A549 (cell line): ENCODE measurements around the gene PIK3CB. TPM values are rescaled to one million over a fixed set of nuclear protein-coding genes. Genes with fewer than 3 reads are reported as not detected.

Experiments used
- ATAC-seq, 2 experiments: fragments of 200-7000 bp in 1 of 2; fragments of >200 bp in 1 of 2; cut with Nextera tagmentation in 1 of 2; cut with Tn5 transposase in 1 of 2; 3 replicates each; pipeline versions ENCODE4 v1.8.0 to v1.9.1; 2018 to 2020; ENCODE audit warnings: mild to moderate bottlenecking in 1 of 2, moderate library complexity in 1 of 2
- CTCF ChIA-PET: fragments of 300-600 bp; sonication (Branson Sonifier 250); formaldehyde crosslinking; extraction: SDS; loops from one replicate; lab custom pipeline; 2021; ENCODE audit warnings: antibody characterized with exemption, inconsistent platforms; lab: Yijun Ruan, JAX
- POLR2A ChIA-PET: fragments of 350-600 bp; formaldehyde crosslinking; extraction: SDS; loops from one replicate; lab custom pipeline; 2021; ENCODE audit warnings: antibody characterized with exemption, inconsistent platforms; lab: Yijun Ruan, JAX
- DNase-seq, 2 experiments: peaks; one replicate each; pipeline versions ENCODE4 v3.0.0 to v3.0.0-alpha.2; 2011 to 2016; ENCODE audit warnings: low read depth in 1 of 2, low spot score in 1 of 2
- FAIRE-seq: peaks from 2 replicates; lab custom pipeline; 2011; peaks lifted over from hg19 to GRCh38; lab: Jason Lieb, UNC
- H3K27ac ChIP-seq, 2 experiments: fragments of >200 bp; sonication (Bioruptor Twin); formaldehyde crosslinking; 3 replicates each; pipeline ENCODE4 v1.5.1; 2016 to 2017
- H3K4me1 ChIP-seq: fragments of >200 bp; sonication (Bioruptor Twin); formaldehyde crosslinking; 3 replicates; pipeline ENCODE4 v1.6.1; 2016
- H3K4me2 ChIP-seq: fragments of >200 bp; sonication (Bioruptor Twin); formaldehyde crosslinking; 3 replicates; pipeline ENCODE4 v1.6.1; 2016
- H3K4me3 ChIP-seq: fragments of >200 bp; sonication (Bioruptor Twin); formaldehyde crosslinking; 3 replicates; pipeline ENCODE4 v1.5.1; 2016
- H3K9me3 ChIP-seq: fragments of >200 bp; sonication (Bioruptor Twin); formaldehyde crosslinking; 3 replicates; pipeline ENCODE4 v1.6.1; 2016
- ATOH8 ChIP-seq: fragments of 250-450 bp; sonication (Bioruptor Pico); IDR thresholded peaks from 2 replicates; pipeline ENCODE4 v1.5.0; 2020; ENCODE audit warnings: low read depth, mild to moderate bottlenecking, moderate library complexity
- CEBPB ChIP-seq, 2 experiments: fragments of >200 bp in 1 of 2; sonication (Bioruptor Twin) in 1 of 2; formaldehyde crosslinking in 1 of 2; IDR thresholded peaks; 2 replicates each; pipeline ENCODE4 v1.6.1; 2012 to 2016
- CHD2 ChIP-seq: fragments of 150-350 bp; IDR thresholded peaks from 2 replicates; pipeline ENCODE4 v1.6.1; 2014; ENCODE audit warnings: low read length; ENCODE audit not compliant: partially characterized antibody
- CHD4 ChIP-seq: fragments of 200-600 bp; sonication (generic); IDR thresholded peaks from 2 replicates; pipeline ENCODE4 v1.6.1; 2016; ENCODE audit warnings: antibody characterized with exemption, mild to moderate bottlenecking, borderline replicate concordance
- ELK1 ChIP-seq: fragments of 150-350 bp; IDR thresholded peaks from 2 replicates; pipeline ENCODE4 v1.6.1; 2014; ENCODE audit warnings: low read depth, mild to moderate bottlenecking, low read length
- ESRRA ChIP-seq: fragments of 150-350 bp; IDR thresholded peaks from 2 replicates; pipeline ENCODE4 v1.6.1; 2014; ENCODE audit warnings: mild to moderate bottlenecking, low read length, borderline replicate concordance
- FOXS1 ChIP-seq: fragments of 250-450 bp; sonication (Bioruptor Pico); IDR thresholded peaks from 2 replicates; pipeline ENCODE4 v1.5.0; 2020; ENCODE audit warnings: mild to moderate bottlenecking, moderate library complexity
- GATA3 ChIP-seq: IDR thresholded peaks from 2 replicates; pipeline ENCODE4 v1.6.1; 2012; ENCODE audit warnings: borderline replicate concordance
- HMGXB4 ChIP-seq: fragments of 250-450 bp; sonication (Bioruptor Pico); IDR thresholded peaks from 2 replicates; pipeline ENCODE4 v1.5.0; 2021; ENCODE audit warnings: mild to moderate bottlenecking, moderate library complexity, borderline replicate concordance
- HOXB13 ChIP-seq: fragments of 250-450 bp; sonication (Bioruptor Pico); IDR thresholded peaks from 2 replicates; pipeline ENCODE4 v1.5.0; 2020; ENCODE audit warnings: low read depth, mild to moderate bottlenecking, moderate library complexity
- JUNB ChIP-seq: fragments of >200 bp; sonication (Bioruptor Twin); formaldehyde crosslinking; IDR thresholded peaks from 2 replicates; pipeline ENCODE4 v1.6.1; 2016
- KDM1A ChIP-seq: fragments of 200-600 bp; sonication (generic); IDR thresholded peaks from 2 replicates; pipeline ENCODE4 v1.6.1; 2016; ENCODE audit warnings: low read depth, mild to moderate bottlenecking
- KDM5A ChIP-seq: fragments of 200-600 bp; sonication (generic); IDR thresholded peaks from 2 replicates; pipeline ENCODE4 v1.6.1; 2016; ENCODE audit warnings: antibody characterized with exemption, mild to moderate bottlenecking
- MAZ ChIP-seq: fragments of 150-350 bp; IDR thresholded peaks from 2 replicates; pipeline ENCODE4 v1.6.1; 2014; ENCODE audit warnings: antibody characterized with exemption, low read depth, low read length, borderline replicate concordance
- NR3C1 ChIP-seq: fragments of >200 bp; sonication (Bioruptor Twin); formaldehyde crosslinking; IDR thresholded peaks from 3 replicates; pipeline ENCODE4 v1.6.1; 2017
- PHF8 ChIP-seq: fragments of 200-600 bp; sonication (generic); IDR thresholded peaks from 2 replicates; pipeline ENCODE4 v1.6.1; 2016; ENCODE audit warnings: low read depth, mild to moderate bottlenecking, antibody characterized with exemption, moderate library complexity, borderline replicate concordance
- POLR2A ChIP-seq: IDR thresholded peaks from 2 replicates; pipeline ENCODE4 v1.6.1; 2012; ENCODE audit warnings: mild to moderate bottlenecking, low read length
- SMC3 ChIP-seq: fragments of >200 bp; sonication (Bioruptor Twin); formaldehyde crosslinking; IDR thresholded peaks from 3 replicates; pipeline ENCODE4 v1.6.1; 2018; ENCODE audit warnings: inconsistent platforms
- ZNF302 ChIP-seq: fragments of 250-450 bp; sonication (Bioruptor Pico); IDR thresholded peaks from 2 replicates; pipeline ENCODE4 v1.9.0; 2021; ENCODE audit warnings: inconsistent platforms, mild to moderate bottlenecking, moderate library complexity
- ZSCAN20 ChIP-seq: fragments of 250-450 bp; sonication (Bioruptor Pico); IDR thresholded peaks from 2 replicates; pipeline ENCODE4 v1.8.0; 2022; ENCODE audit warnings: mild to moderate bottlenecking, moderate library complexity
- WGBS: methylation state at CpG from one replicate; pipeline ENCODE4 v1.1.6; 2017; ENCODE audit errors: missing lambda C conversion rate; 5-methylcytosine and 5-hydroxymethylcytosine counted together
- polyA plus RNA-seq, 4 experiments: library from polyadenylated mRNA; depleted of rRNA in 3 of 4; stranded (reverse); fragments of >200 nt; fragmentation: RNase III in 1 of 4; extraction: RNeasy Plus Mini Kit Qiagen cat#74134 plus additional on column Dnase treatment in 1 of 4; gene quantifications; 2 replicates in 3 of 4; 3 replicates in 1 of 4; pipeline ENCODE4 v1.2.3, GENCODE V29; 2011 to 2017
- TF ChIP-seq, protein P1 (sequence below): fragments of 200-600 bp; sonication (generic); IDR thresholded peaks from 2 replicates; pipeline ENCODE4 v1.6.1; 2016; ENCODE audit warnings: antibody characterized with exemption, mild to moderate bottlenecking, moderate library complexity
- TF ChIP-seq, protein P2 (sequence below): IDR thresholded peaks from 2 replicates; pipeline ENCODE4 v1.6.1; 2012; ENCODE audit warnings: low read depth, borderline replicate concordance
- TF ChIP-seq, protein P3 (sequence below): fragments of >200 bp; sonication (Bioruptor Twin); formaldehyde crosslinking; IDR thresholded peaks from 2 replicates; pipeline ENCODE4 v1.6.1; 2016

PIK3CB gene
- polyA plus RNA-seq, 2 of the 4 experiments (the other 2 are of a cell fraction) = 20.7 to 23.3 TPM

DNA sequence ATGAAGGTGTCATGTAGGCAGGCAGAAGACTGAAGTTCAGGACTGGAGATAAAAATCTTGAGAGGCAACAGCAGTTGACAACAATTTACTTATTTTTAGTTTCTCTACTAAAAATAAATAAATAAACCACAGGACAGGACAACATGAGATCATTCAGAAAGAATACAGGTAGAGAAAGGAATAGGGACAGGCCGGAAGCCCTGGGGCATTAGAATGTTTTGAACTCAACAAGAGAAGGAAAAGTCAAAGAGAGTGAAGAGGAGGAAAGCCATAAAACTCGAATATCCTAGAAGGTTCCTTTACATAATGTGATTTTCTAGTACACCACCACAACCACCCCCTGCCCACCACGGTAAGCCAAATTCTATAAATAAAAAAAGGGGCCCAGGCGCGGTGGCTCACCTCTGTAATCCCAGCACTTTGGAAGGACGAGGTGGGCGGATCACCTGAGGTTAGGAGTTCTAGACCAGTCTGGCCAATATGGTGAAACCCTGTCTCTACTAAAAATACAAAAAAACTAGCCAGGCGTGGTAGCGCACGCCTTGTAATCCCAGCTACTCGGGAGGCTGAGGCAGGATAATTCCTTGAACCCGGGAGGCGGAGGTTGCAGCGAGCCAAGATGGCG, 4.7 kb downstream of the PIK3CB start (continued):
- no peak for TF ChIP-seq ZSCAN20 (CRISPR knock-in tag)
- no peak for TF ChIP-seq CHD4
- no peak for TF ChIP-seq ESRRA
- no peak for TF ChIP-seq JUNB
- no peak for TF ChIP-seq NR3C1
- no peak for TF ChIP-seq ELK1

GRCh38 chr3:138829097-138829496, 5.6 kb downstream of the PIK3CB start:
- CTCF ChIA-PET = interaction anchor here (1.7 kb wide), 1 partner anchor 87 kb away, joined by 10 read pairs; no protein-coding TSS in a partner anchor
- H3K4me1 ChIP-seq = peaks cover 10% of the 10 kb centered on the region
- H3K4me2 ChIP-seq = no peak overlapping the region
- no peak for TF ChIP-seq KDM1A
- no peak for TF ChIP-seq NR3C1
- no peak for TF ChIP-seq KDM5A
- TF ChIP-seq HMGXB4 = no peak
- TF ChIP-seq FOXS1 (CRISPR knock-in tag) = no peak
- TF ChIP-seq, protein P1, sequence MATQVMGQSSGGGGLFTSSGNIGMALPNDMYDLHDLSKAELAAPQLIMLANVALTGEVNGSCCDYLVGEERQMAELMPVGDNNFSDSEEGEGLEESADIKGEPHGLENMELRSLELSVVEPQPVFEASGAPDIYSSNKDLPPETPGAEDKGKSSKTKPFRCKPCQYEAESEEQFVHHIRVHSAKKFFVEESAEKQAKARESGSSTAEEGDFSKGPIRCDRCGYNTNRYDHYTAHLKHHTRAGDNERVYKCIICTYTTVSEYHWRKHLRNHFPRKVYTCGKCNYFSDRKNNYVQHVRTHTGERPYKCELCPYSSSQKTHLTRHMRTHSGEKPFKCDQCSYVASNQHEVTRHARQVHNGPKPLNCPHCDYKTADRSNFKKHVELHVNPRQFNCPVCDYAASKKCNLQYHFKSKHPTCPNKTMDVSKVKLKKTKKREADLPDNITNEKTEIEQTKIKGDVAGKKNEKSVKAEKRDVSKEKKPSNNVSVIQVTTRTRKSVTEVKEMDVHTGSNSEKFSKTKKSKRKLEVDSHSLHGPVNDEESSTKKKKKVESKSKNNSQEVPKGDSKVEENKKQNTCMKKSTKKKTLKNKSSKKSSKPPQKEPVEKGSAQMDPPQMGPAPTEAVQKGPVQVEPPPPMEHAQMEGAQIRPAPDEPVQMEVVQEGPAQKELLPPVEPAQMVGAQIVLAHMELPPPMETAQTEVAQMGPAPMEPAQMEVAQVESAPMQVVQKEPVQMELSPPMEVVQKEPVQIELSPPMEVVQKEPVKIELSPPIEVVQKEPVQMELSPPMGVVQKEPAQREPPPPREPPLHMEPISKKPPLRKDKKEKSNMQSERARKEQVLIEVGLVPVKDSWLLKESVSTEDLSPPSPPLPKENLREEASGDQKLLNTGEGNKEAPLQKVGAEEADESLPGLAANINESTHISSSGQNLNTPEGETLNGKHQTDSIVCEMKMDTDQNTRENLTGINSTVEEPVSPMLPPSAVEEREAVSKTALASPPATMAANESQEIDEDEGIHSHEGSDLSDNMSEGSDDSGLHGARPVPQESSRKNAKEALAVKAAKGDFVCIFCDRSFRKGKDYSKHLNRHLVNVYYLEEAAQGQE = no peak
- TF ChIP-seq ATOH8 = no peak
- no peak for TF ChIP-seq HOXB13 (CRISPR knock-in tag)
- DNase-seq (no peak), FAIRE-seq (no peak), ATAC-seq (no peak)
- POLR2A ChIA-PET = no interaction called here
- no peak overlapping the region for H3K4me3 ChIP-seq
- no peak overlapping the region for H3K27ac ChIP-seq
- no peaks in the 10 kb centered on the region for H3K9me3 ChIP-seq
- 89% methylated on average over 3 of the region's 3 CpGs for WGBS

- FAIRE-seq (no peak), ATAC-seq (no peak), DNase-seq (no peak)
- Histone ChIP-seq H3K4me3 (no peak overlapping the region), H3K4me2 (no peak overlapping the region), H3K9me3 (no peaks in the 10 kb centered on the region), H3K27ac (no peak overlapping the region), H3K4me1 (peaks cover 17% of the 10 kb centered on the region)
- ChIA-PET CTCF (interaction anchor here (1.7 kb wide), 1 partner anchor 89 kb away, joined by 10 read pairs; no protein-coding TSS in a partner anchor), POLR2A (no interaction called here)
- 91% methylated on average over 7 of the region's 7 CpGs for WGBS
- no peak for TF ChIP-seq ZNF302
- no peak for TF ChIP-seq ESRRA
- no peak for TF ChIP-seq CHD4
- TF ChIP-seq MAZ = no peak
- TF ChIP-seq PHF8 = no peak
- no peak for TF ChIP-seq GATA3
- TF ChIP-seq, protein P2, sequence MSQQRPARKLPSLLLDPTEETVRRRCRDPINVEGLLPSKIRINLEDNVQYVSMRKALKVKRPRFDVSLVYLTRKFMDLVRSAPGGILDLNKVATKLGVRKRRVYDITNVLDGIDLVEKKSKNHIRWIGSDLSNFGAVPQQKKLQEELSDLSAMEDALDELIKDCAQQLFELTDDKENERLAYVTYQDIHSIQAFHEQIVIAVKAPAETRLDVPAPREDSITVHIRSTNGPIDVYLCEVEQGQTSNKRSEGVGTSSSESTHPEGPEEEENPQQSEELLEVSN = no peak
- no peak for TF ChIP-seq KDM1A
- TF ChIP-seq JUNB = no peak
- TF ChIP-seq POLR2A = no peak
- TF ChIP-seq, protein P3, sequence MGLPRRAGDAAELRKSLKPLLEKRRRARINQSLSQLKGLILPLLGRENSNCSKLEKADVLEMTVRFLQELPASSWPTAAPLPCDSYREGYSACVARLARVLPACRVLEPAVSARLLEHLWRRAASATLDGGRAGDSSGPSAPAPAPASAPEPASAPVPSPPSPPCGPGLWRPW = no peak
- no peak for TF ChIP-seq SMC3
- no peak for TF ChIP-seq CEBPB (IDR thresholded peaks at IDR 0.05)
- TF ChIP-seq CHD2 = no peak
These were observed 7.5 kb downstream of the PIK3CB start for GRCh38 chr3:138827222-138827621.
